GM08714 (cell line): ENCODE results near the gene FRMD1.

Source experiments
- H3K4me3 ChIP-seq: fragments of 200-500 bp; sonication (Bioruptor generic); 2 replicates; pipeline ENCODE4 v1.5.1; 2014; ENCODE audit warnings: mild to moderate bottlenecking, low read length, inconsistent platforms
- ZNF274 ChIP-seq: IDR thresholded peaks from 2 replicates; pipeline ENCODE4 v1.6.1; 2012; ENCODE audit warnings: mild to moderate bottlenecking, low read depth, low read length

The FRMD1 gene

GRCh38 chr6:168052291-168052891 is 26.6 kb downstream of the FRMD1 start:
- no peak overlapping the region for H3K4me3 ChIP-seq
- TF ChIP-seq ZNF274, result no peak

- no peak overlapping the region for H3K4me3 ChIP-seq
- no peak for TF ChIP-seq ZNF274
Measured at GRCh38 chr6:168051648-168052047, 27.4 kb downstream of the FRMD1 start.

GRCh38 chr6:168050881-168051586 is 28.0 kb downstream of the FRMD1 start:
- no peak for TF ChIP-seq ZNF274
- no peak overlapping the region for H3K4me3 ChIP-seq

GRCh38 chr6:168050225-168050880 is 28.7 kb downstream of the FRMD1 start:
- TF ChIP-seq ZNF274, result no peak
- no peak overlapping the region for H3K4me3 ChIP-seq

- TF ChIP-seq ZNF274, result no peak
- H3K4me3 ChIP-seq, result no peak overlapping the region
Measured at GRCh38 chr6:168049706-168050224, 29.2 kb downstream of the FRMD1 start.

GRCh38 chr6:168049277-168049676 is 29.7 kb downstream of the FRMD1 start:
- no peak overlapping the region for H3K4me3 ChIP-seq
- no peak for TF ChIP-seq ZNF274

GRCh38 chr6:168048724-168049025 is 30.3 kb downstream of the FRMD1 start:
- no peak for TF ChIP-seq ZNF274
- no peak overlapping the region for H3K4me3 ChIP-seq

- no peak overlapping the region for H3K4me3 ChIP-seq
- no peak for TF ChIP-seq ZNF274
Measured at GRCh38 chr6:168047841-168048723, 30.9 kb downstream of the FRMD1 start.

- H3K4me3 ChIP-seq, result no peak overlapping the region
- no peak for TF ChIP-seq ZNF274
Measured at GRCh38 chr6:168046696-168047095, 32.3 kb downstream of the FRMD1 start.

GRCh38 chr6:168045706-168046620 is 33.0 kb downstream of the FRMD1 start:
- H3K4me3 ChIP-seq, result no peak overlapping the region
- no peak for TF ChIP-seq ZNF274

GRCh38 chr6:168045141-168045691 is 33.8 kb downstream of the FRMD1 start:
- H3K4me3 ChIP-seq, result no peak overlapping the region
- no peak for TF ChIP-seq ZNF274

- no peak overlapping the region for H3K4me3 ChIP-seq
- TF ChIP-seq ZNF274, result no peak
Measured at GRCh38 chr6:168044521-168045130, 34.4 kb downstream of the FRMD1 start.
